ENCODE results near the gene PRPS1.

The PRPS1 gene

GRCh38 chrX:107597264-107597663 is 31.0 kb upstream of the PRPS1 start:
- no peak for TF ChIP-seq CTCF (IDR thresholded peaks at IDR 0.05)
- Histone ChIP-seq H3K27ac (no peak overlapping the region), H3K36me3 (no peaks in the 10 kb centered on the region), H3K4me3 (ENCODE audit: low read depth in 1 of 2, low read length in 1 of 2) (no peak overlapping the region), H3K27me3 (no peaks in the 10 kb centered on the region), H3K4me1 (ENCODE audit: control insufficient read depth in 1 of 2, insufficient read depth in 1 of 2, low read depth in 1 of 2, low read length in 1 of 2) (no peaks in the 10 kb centered on the region), H3K9me3 (no peaks in the 10 kb centered on the region)

- Histone ChIP-seq H3K27ac (no peak overlapping the region), H3K4me3 (ENCODE audit: low read depth in 1 of 2, low read length in 1 of 2) (no peak overlapping the region), H3K4me1 (ENCODE audit: control insufficient read depth in 1 of 2, insufficient read depth in 1 of 2, low read depth in 1 of 2, low read length in 1 of 2) (no peaks in the 10 kb centered on the region), H3K36me3 (no peaks in the 10 kb centered on the region), H3K9me3 (no peaks in the 10 kb centered on the region), H3K27me3 (no peaks in the 10 kb centered on the region)
- no peak for TF ChIP-seq CTCF (IDR thresholded peaks at IDR 0.05)
These were observed 30.5 kb upstream of the PRPS1 start for GRCh38 chrX:107597791-107598190.

- H3K4me1 ChIP-seq (ENCODE audit: control insufficient read depth in 1 of 2, insufficient read depth in 1 of 2, low read depth in 1 of 2, low read length in 1 of 2), result no peaks in the 10 kb centered on the region
- no peak overlapping the region for H3K27ac ChIP-seq
- no peaks in the 10 kb centered on the region for H3K9me3 ChIP-seq
- no peaks in the 10 kb centered on the region for H3K27me3 ChIP-seq
- no peak for TF ChIP-seq CTCF (IDR thresholded peaks at IDR 0.05)
- no peak overlapping the region for H3K4me3 ChIP-seq (ENCODE audit: low read depth in 1 of 2, low read length in 1 of 2)
- no peaks in the 10 kb centered on the region for H3K36me3 ChIP-seq
These were observed 28.9 kb upstream of the PRPS1 start for GRCh38 chrX:107599450-107599861.

- Histone ChIP-seq H3K9me3 (no peaks in the 10 kb centered on the region), H3K4me3 (ENCODE audit: low read depth in 1 of 2, low read length in 1 of 2) (no peak overlapping the region), H3K27me3 (no peaks in the 10 kb centered on the region), H3K27ac (no peak overlapping the region), H3K4me1 (ENCODE audit: control insufficient read depth in 1 of 2, insufficient read depth in 1 of 2, low read depth in 1 of 2, low read length in 1 of 2) (no peaks in the 10 kb centered on the region), H3K36me3 (no peaks in the 10 kb centered on the region)
- TF ChIP-seq CTCF (IDR thresholded peaks at IDR 0.05), result no peak
These were observed 27.9 kb upstream of the PRPS1 start for GRCh38 chrX:107600366-107600765.

GRCh38 chrX:107601326-107601725 is 27.0 kb upstream of the PRPS1 start:
- TF ChIP-seq CTCF (IDR thresholded peaks at IDR 0.05), result no peak
- Histone ChIP-seq H3K9me3 (no peaks in the 10 kb centered on the region), H3K27ac (no peak overlapping the region), H3K4me1 (ENCODE audit: control insufficient read depth in 1 of 2, insufficient read depth in 1 of 2, low read depth in 1 of 2, low read length in 1 of 2) (no peaks in the 10 kb centered on the region), H3K27me3 (no peaks in the 10 kb centered on the region), H3K36me3 (no peaks in the 10 kb centered on the region), H3K4me3 (ENCODE audit: low read depth in 1 of 2, low read length in 1 of 2) (no peak overlapping the region)

GRCh38 chrX:107601759-107602158 is 26.6 kb upstream of the PRPS1 start:
- Histone ChIP-seq H3K27me3 (no peaks in the 10 kb centered on the region), H3K36me3 (no peaks in the 10 kb centered on the region), H3K9me3 (no peaks in the 10 kb centered on the region), H3K4me1 (ENCODE audit: control insufficient read depth in 1 of 2, insufficient read depth in 1 of 2, low read depth in 1 of 2, low read length in 1 of 2) (no peaks in the 10 kb centered on the region), H3K27ac (no peak overlapping the region), H3K4me3 (ENCODE audit: low read depth in 1 of 2, low read length in 1 of 2) (no peak overlapping the region)
- no peak for TF ChIP-seq CTCF (IDR thresholded peaks at IDR 0.05)
